WTC11 (cell line): ENCODE results near the gene DMKN. TPM values are rescaled to one million over a fixed set of nuclear protein-coding genes. Genes with fewer than 3 reads are reported as not detected.

Experiments used
- ATAC-seq: fragments of 200-7000 bp; cut with Tn5 transposase; 2 replicates; pipeline ENCODE4 v1.10.0; 2021; ENCODE audit warnings: mild to moderate bottlenecking, moderate library complexity
- CTCF ChIA-PET: fragments of 300-600 bp; sonication (Branson Sonifier 250); formaldehyde crosslinking; loops from one replicate; lab custom pipeline; 2021; ENCODE audit warnings: antibody characterized with exemption; lab: Charles Lee
- POLR2A ChIA-PET: fragments of 350-600 bp; sonication (Branson Sonifier 250); formaldehyde crosslinking; loops from one replicate; lab custom pipeline; 2021; ENCODE audit warnings: antibody characterized with exemption; lab: Charles Lee
- DNase-seq: peaks from one replicate; pipeline ENCODE4 v3.0.0; 2021; ENCODE audit warnings: low spot score
- H3K27ac Mint-ChIP-seq: 2 replicates; pipeline ENCODE4 v1.8.0; 2021; ENCODE audit warnings: mixed read lengths
- H3K27me3 Mint-ChIP-seq: 2 replicates; pipeline ENCODE4 v1.8.0; 2021; ENCODE audit warnings: low read depth, mild to moderate bottlenecking, moderate library complexity, mixed read lengths
- H3K36me3 Mint-ChIP-seq: 2 replicates; pipeline ENCODE4 v1.8.0; 2021; ENCODE audit warnings: mixed read lengths
- H3K4me1 Mint-ChIP-seq: 2 replicates; pipeline ENCODE4 v1.8.0; 2022; ENCODE audit warnings: mixed read lengths
- H3K4me3 Mint-ChIP-seq: 2 replicates; pipeline ENCODE4 v1.8.0; 2021; ENCODE audit warnings: mild to moderate bottlenecking, moderate library complexity, mixed read lengths
- H3K9me3 Mint-ChIP-seq: 2 replicates; pipeline ENCODE4 v1.8.0; 2021; ENCODE audit warnings: mixed read lengths
- CREM ChIP-seq: sonication (generic); formaldehyde crosslinking; IDR thresholded peaks from 2 replicates; pipeline ENCODE4 v1.8.1; 2022; ENCODE audit warnings: mild to moderate bottlenecking, missing genetic modification reagents, moderate library complexity
- FOXP1 ChIP-seq: sonication (generic); formaldehyde crosslinking; IDR thresholded peaks from 2 replicates; pipeline ENCODE4 v1.8.0; 2022; ENCODE audit warnings: missing genetic modification reagents, mild to moderate bottlenecking, moderate library complexity, borderline replicate concordance
- HMGXB4 ChIP-seq: sonication (generic); formaldehyde crosslinking; IDR thresholded peaks from 2 replicates; pipeline ENCODE4 v1.8.1; 2023; ENCODE audit warnings: mild to moderate bottlenecking, moderate library complexity, missing genetic modification reagents
- IRF2 ChIP-seq: sonication (generic); formaldehyde crosslinking; IDR thresholded peaks from 2 replicates; pipeline ENCODE4 v1.8.0; 2022; ENCODE audit warnings: low read depth, missing genetic modification reagents, borderline replicate concordance
- SMAD4 ChIP-seq: sonication (generic); formaldehyde crosslinking; IDR thresholded peaks from 2 replicates; pipeline ENCODE4 v1.8.0; 2022; ENCODE audit warnings: mild to moderate bottlenecking, missing genetic modification reagents
- TCF7 ChIP-seq: sonication (generic); formaldehyde crosslinking; IDR thresholded peaks from 2 replicates; pipeline ENCODE4 v1.8.0; 2022; ENCODE audit warnings: mild to moderate bottlenecking, low read depth, missing genetic modification reagents, moderate library complexity
- TEAD4 ChIP-seq: sonication (generic); formaldehyde crosslinking; IDR thresholded peaks from 2 replicates; pipeline ENCODE4 v1.8.0; 2022; ENCODE audit warnings: mild to moderate bottlenecking, missing genetic modification reagents
- USF1 ChIP-seq: sonication (generic); formaldehyde crosslinking; IDR thresholded peaks from 2 replicates; pipeline ENCODE4 v1.8.0; 2022; ENCODE audit warnings: mild to moderate bottlenecking, missing genetic modification reagents
- ZNF121 ChIP-seq: sonication (generic); formaldehyde crosslinking; IDR thresholded peaks from 2 replicates; pipeline ENCODE4 v1.8.0; 2023; ENCODE audit warnings: missing genetic modification reagents
- ZNF219 ChIP-seq: sonication (generic); formaldehyde crosslinking; IDR thresholded peaks from 2 replicates; pipeline ENCODE4 v1.8.0; 2023; ENCODE audit warnings: missing genetic modification reagents, mild to moderate bottlenecking, borderline replicate concordance
- ZNF263 ChIP-seq: sonication (generic); formaldehyde crosslinking; IDR thresholded peaks from 2 replicates; pipeline ENCODE4 v1.8.1; 2022; ENCODE audit warnings: low read depth, mild to moderate bottlenecking, moderate library complexity, missing genetic modification reagents
- ZNF317 ChIP-seq: sonication (generic); formaldehyde crosslinking; IDR thresholded peaks from 2 replicates; pipeline ENCODE4 v1.8.1; 2023; ENCODE audit warnings: low read depth, mild to moderate bottlenecking, moderate library complexity, missing genetic modification reagents, borderline replicate concordance
- total RNA-seq: library from RNA; stranded (reverse); gene quantifications from 3 replicates; pipeline ENCODE4 v1.2.3, GENCODE V29; 2021
- TF ChIP-seq, protein P1 (sequence below): fragments of 250-450 bp; sonication (Bioruptor Pico); IDR thresholded peaks from 2 replicates; pipeline ENCODE4 v1.9.0; 2021; ENCODE audit warnings: mild to moderate bottlenecking
- TF ChIP-seq, protein P2 (sequence below): sonication (generic); formaldehyde crosslinking; IDR thresholded peaks from 2 replicates; pipeline ENCODE4 v1.8.1; 2023; ENCODE audit warnings: mild to moderate bottlenecking, missing genetic modification reagents, moderate library complexity

Gene DMKN
- total RNA-seq, 1 experiment from 2014 or later, result 285 TPM

- TF ChIP-seq ZNF263 (peak; percentile 91; the same call in 1 of the 2 replicates), TCF7 (no peak), ZNF219 (CRISPR knock-in tag) (0 out of 2 replicates have a peak, but pooled peaks have one; percentile 44), CREM (CRISPR knock-in tag) (no peak), HMGXB4 (CRISPR knock-in tag) (peak; percentile 27; the same call in 1 of the 2 replicates), SMAD4 (CRISPR knock-in tag) (0 out of 2 replicates have a peak, but pooled peaks have one; percentile 28), USF1 (CRISPR knock-in tag) (peak; percentile 35; the same call in 1 of the 2 replicates)
Measured at GRCh38 chr19:35557539-35558399, 44.3 kb upstream of the DMKN start (continued).

DNA sequence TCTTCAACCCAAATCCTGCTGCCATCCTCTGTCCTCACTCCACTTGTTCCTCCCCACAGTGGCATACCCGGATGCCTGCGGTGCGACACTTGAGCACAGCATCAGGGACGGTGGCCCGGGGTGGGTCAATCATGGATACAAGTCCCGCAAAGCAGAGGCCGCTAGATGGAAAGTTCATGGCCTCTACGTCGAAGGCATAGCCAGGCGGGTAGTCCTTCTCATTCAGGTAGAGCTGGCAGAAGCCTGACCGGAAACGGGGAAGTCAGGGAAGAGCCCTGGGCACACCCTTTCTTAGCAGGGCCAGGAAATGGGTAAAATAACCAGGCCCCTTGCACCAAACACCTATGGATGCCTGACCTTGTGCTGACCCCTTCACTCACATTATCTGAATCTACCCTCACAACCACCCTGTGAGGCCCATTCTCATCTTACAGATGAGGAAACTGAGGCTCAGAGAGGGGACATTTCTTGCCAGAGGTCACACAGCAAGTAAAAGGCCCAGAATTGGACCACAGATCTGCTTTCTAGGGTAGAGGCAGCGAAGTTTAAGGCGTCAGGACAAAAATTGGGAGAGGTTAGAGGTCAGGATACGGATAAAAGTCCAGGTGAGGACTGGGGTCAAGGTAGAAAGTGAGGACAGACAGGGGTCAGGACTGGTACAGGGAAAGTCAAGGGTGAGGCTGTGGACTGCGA is 43.5 kb upstream of the DMKN start:
- ChIA-PET POLR2A (interaction anchor here (0.6 to 1.8 kb wide), 10 partner anchors 9 to 313 kb away, joined by 3 to 14 read pairs (median 4); partner anchors contain the start of genes COX6B1, DMKN and HAUS5), CTCF (interaction anchor here (0.6 to 3.9 kb wide), 31 partner anchors 8 to 490 kb away, joined by 3 to 62 read pairs (median 7); partner anchors contain the start of genes COX6B1, DMKN, HAUS5 and KIRREL2)
- no peak overlapping the region for H3K27ac Mint-ChIP-seq
- ATAC-seq, result no peak
- peak overlapping the region; percentile 87 for H3K4me3 Mint-ChIP-seq
- H3K4me1 Mint-ChIP-seq, result peaks cover 12% of the 10 kb centered on the region
- no peaks in the 10 kb centered on the region for H3K36me3 Mint-ChIP-seq
- peak; percentile 43; the same call in 1 of the 2 replicates for TF ChIP-seq ZNF121 (CRISPR knock-in tag)
- 0 out of 2 replicates have a peak, but pooled peaks have one; percentile 9 for TF ChIP-seq TEAD4 (CRISPR knock-in tag)
- no peak for TF ChIP-seq IRF2 (CRISPR knock-in tag)
- no peak for TF ChIP-seq ZNF317 (CRISPR knock-in tag)
- TF ChIP-seq, protein P1, sequence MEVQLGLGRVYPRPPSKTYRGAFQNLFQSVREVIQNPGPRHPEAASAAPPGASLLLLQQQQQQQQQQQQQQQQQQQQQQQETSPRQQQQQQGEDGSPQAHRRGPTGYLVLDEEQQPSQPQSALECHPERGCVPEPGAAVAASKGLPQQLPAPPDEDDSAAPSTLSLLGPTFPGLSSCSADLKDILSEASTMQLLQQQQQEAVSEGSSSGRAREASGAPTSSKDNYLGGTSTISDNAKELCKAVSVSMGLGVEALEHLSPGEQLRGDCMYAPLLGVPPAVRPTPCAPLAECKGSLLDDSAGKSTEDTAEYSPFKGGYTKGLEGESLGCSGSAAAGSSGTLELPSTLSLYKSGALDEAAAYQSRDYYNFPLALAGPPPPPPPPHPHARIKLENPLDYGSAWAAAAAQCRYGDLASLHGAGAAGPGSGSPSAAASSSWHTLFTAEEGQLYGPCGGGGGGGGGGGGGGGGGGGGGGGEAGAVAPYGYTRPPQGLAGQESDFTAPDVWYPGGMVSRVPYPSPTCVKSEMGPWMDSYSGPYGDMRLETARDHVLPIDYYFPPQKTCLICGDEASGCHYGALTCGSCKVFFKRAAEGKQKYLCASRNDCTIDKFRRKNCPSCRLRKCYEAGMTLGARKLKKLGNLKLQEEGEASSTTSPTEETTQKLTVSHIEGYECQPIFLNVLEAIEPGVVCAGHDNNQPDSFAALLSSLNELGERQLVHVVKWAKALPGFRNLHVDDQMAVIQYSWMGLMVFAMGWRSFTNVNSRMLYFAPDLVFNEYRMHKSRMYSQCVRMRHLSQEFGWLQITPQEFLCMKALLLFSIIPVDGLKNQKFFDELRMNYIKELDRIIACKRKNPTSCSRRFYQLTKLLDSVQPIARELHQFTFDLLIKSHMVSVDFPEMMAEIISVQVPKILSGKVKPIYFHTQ, result no peak
- TF ChIP-seq FOXP1 (CRISPR knock-in tag), result no peak
- TF ChIP-seq, protein P2, sequence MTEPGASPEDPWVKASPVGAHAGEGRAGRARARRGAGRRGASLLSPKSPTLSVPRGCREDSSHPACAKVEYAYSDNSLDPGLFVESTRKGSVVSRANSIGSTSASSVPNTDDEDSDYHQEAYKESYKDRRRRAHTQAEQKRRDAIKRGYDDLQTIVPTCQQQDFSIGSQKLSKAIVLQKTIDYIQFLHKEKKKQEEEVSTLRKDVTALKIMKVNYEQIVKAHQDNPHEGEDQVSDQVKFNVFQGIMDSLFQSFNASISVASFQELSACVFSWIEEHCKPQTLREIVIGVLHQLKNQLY (CRISPR knock-in tag), result no peak
- TF ChIP-seq ZNF219 (CRISPR knock-in tag), result no peak
- H3K27me3 Mint-ChIP-seq, result peaks cover 48% of the 10 kb centered on the region
- no peaks in the 10 kb centered on the region for H3K9me3 Mint-ChIP-seq
- DNase-seq, result no peak
